SK-N-SH (cell line): ENCODE data around the gene COL21A1. TPM values are rescaled to one million over a fixed set of nuclear protein-coding genes. Genes with fewer than 3 reads are reported as not detected.

Source experiments
- CTCF ChIA-PET: fragments of 300-600, 350-600 bp; formaldehyde crosslinking; extraction: SDS; loops from one replicate; lab custom pipeline; 2021; lab: Yijun Ruan, JAX
- POLR2A ChIA-PET: fragments of 350-600 bp; sonication (Branson Sonifier 250); formaldehyde crosslinking; extraction: SDS; loops from one replicate; lab custom pipeline; 2020; ENCODE audit warnings: antibody characterized with exemption, inconsistent platforms; lab: Yijun Ruan, JAX
- DNase-seq: peaks from one replicate; pipeline ENCODE4 v3.0.0; 2012
- H2AFZ ChIP-seq: fragments of 200-600 bp; sonication (generic); 2 replicates; pipeline ENCODE4 v1.8.1; 2016; ENCODE audit warnings: antibody characterized with exemption, mild to moderate bottlenecking, low read depth
- H3F3A ChIP-seq: fragments of 200-600 bp; sonication (generic); replicated peaks from 2 replicates; pipeline ENCODE3; 2016; ENCODE audit warnings: antibody characterized with exemption, mild to moderate bottlenecking; ENCODE audit not compliant: insufficient read depth
- H3K27ac ChIP-seq, 2 experiments: fragments of 200-500 bp in 1 of 2; fragments of 200-600 bp in 1 of 2; sonication (Bioruptor generic) in 1 of 2; sonication (generic), shearing (Covaris generic) in 1 of 2; 2 replicates each; pipeline versions ENCODE4 v1.5.1 to v1.6.1; 2014 to 2016; ENCODE audit warnings: low read depth in 2 of 2, inconsistent platforms in 1 of 2, low read length in 1 of 2, mild to moderate bottlenecking in 1 of 2, mixed read lengths in 1 of 2
- H3K27me3 ChIP-seq: fragments of 200-600 bp; sonication (generic), shearing (Covaris generic); 2 replicates; pipeline ENCODE4 v1.6.1; 2016; ENCODE audit warnings: mixed run types; ENCODE audit not compliant: insufficient read depth
- H3K36me3 ChIP-seq, 2 experiments: fragments of 200-500 bp in 1 of 2; fragments of 200-600 bp in 1 of 2; sonication (Bioruptor generic) in 1 of 2; sonication (generic) in 1 of 2; replicated peaks in 1 of 2; 2 replicates each; pipeline versions ENCODE3 to v1.5.1; 2014 to 2016; ENCODE audit warnings: low read length in 1 of 2, mild to moderate bottlenecking in 1 of 2; ENCODE audit not compliant: insufficient read depth in 2 of 2, control insufficient read depth in 1 of 2
- H3K4me1 ChIP-seq, 2 experiments: fragments of 200-500 bp in 1 of 2; fragments of 200-600 bp in 1 of 2; sonication (Bioruptor generic) in 1 of 2; sonication (generic), shearing (Covaris generic) in 1 of 2; 2 replicates each; pipeline versions ENCODE4 v1.5.1 to v1.6.1; 2014 to 2016; ENCODE audit warnings: low read depth in 1 of 2, low read length in 1 of 2, mixed run types in 1 of 2; ENCODE audit not compliant: insufficient read depth in 2 of 2, control insufficient read depth in 1 of 2
- H3K4me2 ChIP-seq: fragments of 200-600 bp; sonication (generic), shearing (Covaris generic); 2 replicates; pipeline ENCODE4 v1.6.1; 2017; ENCODE audit warnings: mixed run types
- H3K4me3 ChIP-seq, 2 experiments: fragments of 200-500 bp in 1 of 2; fragments of 200-600 bp in 1 of 2; sonication (Bioruptor generic) in 1 of 2; sonication (generic), shearing (Covaris generic) in 1 of 2; 2 replicates each; pipeline versions ENCODE4 v1.5.1 to v1.8.1; 2014 to 2016; ENCODE audit warnings: low read depth in 2 of 2, inconsistent platforms in 1 of 2, low read length in 1 of 2, mild to moderate bottlenecking in 1 of 2, mixed read lengths in 1 of 2, moderate library complexity in 1 of 2
- H3K79me2 ChIP-seq: fragments of 200-600 bp; sonication (generic); 2 replicates; pipeline ENCODE4 v1.8.1; 2017; ENCODE audit warnings: mild to moderate bottlenecking; ENCODE audit not compliant: insufficient read depth
- H3K9ac ChIP-seq: fragments of 200-600 bp; sonication (generic); 2 replicates; pipeline ENCODE4 v1.6.1; 2017; ENCODE audit warnings: mixed run types
- H3K9me2 ChIP-seq: fragments of 200-600 bp; sonication (generic); 2 replicates; pipeline ENCODE4 v1.6.1; 2017; ENCODE audit warnings: mixed run types
- H3K9me3 ChIP-seq: fragments of 200-600 bp; sonication (generic); 2 replicates; pipeline ENCODE4 v1.6.1; 2017; ENCODE audit warnings: mixed run types, mild to moderate bottlenecking, moderate library complexity
- H4K20me1 ChIP-seq: fragments of 200-600 bp; sonication (generic); 2 replicates; pipeline ENCODE4 v1.6.1; 2017; ENCODE audit warnings: mild to moderate bottlenecking, mixed run types; ENCODE audit not compliant: insufficient read depth
- EZH2phosphoT487 ChIP-seq: fragments of 200-600 bp; sonication (generic); IDR thresholded peaks from 2 replicates; pipeline ENCODE4 v1.6.1; 2017; ENCODE audit warnings: low read depth, mixed run types, mild to moderate bottlenecking, antibody characterized with exemption, moderate library complexity, borderline replicate concordance
- FOSL2 ChIP-seq: IDR thresholded peaks from 2 replicates; pipeline ENCODE4 v1.4.0; 2012; ENCODE audit warnings: low read depth, mild to moderate bottlenecking, moderate library complexity, borderline replicate concordance
- FOXJ3 ChIP-seq: sonication (generic); formaldehyde crosslinking; IDR thresholded peaks from 2 replicates; pipeline ENCODE4 v1.5.1; 2020; ENCODE audit warnings: mild to moderate bottlenecking, missing genetic modification reagents
- GABPA ChIP-seq: IDR thresholded peaks from 2 replicates; pipeline ENCODE4 v1.4.0; 2012; ENCODE audit warnings: low read depth, mild to moderate bottlenecking
- GATA2 ChIP-seq: sonication (generic); formaldehyde crosslinking; IDR thresholded peaks from 2 replicates; pipeline ENCODE4 v1.5.0; 2020; ENCODE audit warnings: mild to moderate bottlenecking, missing genetic modification reagents
- JUND ChIP-seq: IDR thresholded peaks from 2 replicates; pipeline ENCODE4 v1.4.0; 2012
- MXI1 ChIP-seq: IDR thresholded peaks from 2 replicates; pipeline ENCODE4 v1.6.1; 2012; ENCODE audit warnings: mild to moderate bottlenecking, low read depth, low read length, improper control_type of control experiment
- NFIC ChIP-seq: IDR thresholded peaks from 2 replicates; pipeline ENCODE4 v1.4.0; 2012; ENCODE audit warnings: borderline replicate concordance
- POLR2AphosphoS5 ChIP-seq: IDR thresholded peaks from 2 replicates; pipeline ENCODE4 v1.6.1; 2012; ENCODE audit warnings: low read depth, low read length
- RAD21 ChIP-seq: IDR thresholded peaks from 2 replicates; pipeline ENCODE4 v1.6.1; 2012; ENCODE audit warnings: mild to moderate bottlenecking, low read length
- SMC3 ChIP-seq: IDR thresholded peaks from 2 replicates; pipeline ENCODE4 v1.6.1; 2012; ENCODE audit warnings: low read depth, low read length, improper control_type of control experiment
- TAF1 ChIP-seq: IDR thresholded peaks from 2 replicates; pipeline ENCODE4 v1.6.1; 2012; ENCODE audit warnings: low read depth, mild to moderate bottlenecking, low read length, moderate library complexity, borderline replicate concordance
- TCF12 ChIP-seq: IDR thresholded peaks from 2 replicates; pipeline ENCODE4 v1.4.0; 2012
- TEAD4 ChIP-seq: IDR thresholded peaks from 2 replicates; pipeline ENCODE4 v1.4.0; 2012; ENCODE audit warnings: mild to moderate bottlenecking, borderline replicate concordance; ENCODE audit not compliant: insufficient read depth
- YY1 ChIP-seq: IDR thresholded peaks from 2 replicates; pipeline ENCODE4 v1.4.0; 2012; ENCODE audit warnings: low read depth, mild to moderate bottlenecking
- WGBS: methylation state at CpG from one replicate; pipeline ENCODE4 v1.1.6; 2017; ENCODE audit warnings: low lambda C conversion rate; 5-methylcytosine and 5-hydroxymethylcytosine counted together
- polyA plus RNA-seq, 3 experiments: library from polyadenylated mRNA; depleted of rRNA; stranded (reverse); fragments of >200 nt; gene quantifications; 2 replicates each; pipeline ENCODE4 v1.2.3, GENCODE V29; 2012
- TF ChIP-seq, protein P1 (sequence below): IDR thresholded peaks from 2 replicates; pipeline ENCODE4 v1.4.0; 2012; ENCODE audit warnings: low read depth, borderline replicate concordance
- TF ChIP-seq, protein P2 (sequence below): IDR thresholded peaks from 2 replicates; pipeline ENCODE4; 2012
- TF ChIP-seq, protein P3 (sequence below): fragments of 150-350 bp; IDR thresholded peaks from 2 replicates; pipeline ENCODE4 v1.6.1; 2016; ENCODE audit warnings: mild to moderate bottlenecking, low read depth, low read length
- TF ChIP-seq, protein P4 (sequence below): IDR thresholded peaks from 2 replicates; pipeline ENCODE4 v1.4.0; 2012; ENCODE audit warnings: low read depth, borderline replicate concordance
- TF ChIP-seq, protein P5 (sequence below): IDR thresholded peaks from 2 replicates; pipeline ENCODE4 v1.6.1; 2012; ENCODE audit warnings: mild to moderate bottlenecking, low read depth, low read length, moderate library complexity

The COL21A1 gene
- polyA plus RNA-seq, 1 of the 3 experiments (the other 2 are of a cell fraction), result 0.07 TPM

DNA sequence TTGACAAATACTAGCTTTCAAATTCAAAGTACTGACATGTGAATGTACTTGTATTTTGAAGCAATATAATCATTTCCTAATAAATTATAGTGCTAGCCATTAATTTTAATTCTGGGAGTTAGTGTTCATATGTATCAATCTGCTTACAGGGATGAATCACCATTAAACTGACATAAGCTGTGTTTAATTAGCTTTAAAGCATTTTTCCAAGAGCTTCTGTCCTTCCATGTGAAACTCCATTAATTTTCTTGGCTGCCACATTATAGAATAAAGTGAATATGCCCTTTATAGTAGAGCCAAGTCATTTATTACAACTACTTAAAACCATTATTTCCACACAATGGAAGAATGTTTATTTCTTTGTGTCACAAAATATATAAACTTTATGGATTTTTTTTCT, 150.8 kb downstream of the COL21A1 start:
- no peaks in the 10 kb centered on the region for H3K9me2 ChIP-seq
- no peaks in the 10 kb centered on the region for H3K36me3 ChIP-seq
- peaks cover 26% of the 10 kb centered on the region for H3F3A ChIP-seq
- H3K27me3 ChIP-seq, result no peaks in the 10 kb centered on the region
- ChIA-PET CTCF (no interaction called here), POLR2A (interaction anchor here (0.7 kb wide), 1 partner anchor 1783 kb away, joined by 3 read pairs; no protein-coding TSS in a partner anchor)
- peaks cover 0 to 26% of the 10 kb centered on the region in 2 experiments; a peak in 1 of 4 replicates for H3K4me1 ChIP-seq
- H4K20me1 ChIP-seq, result no peaks in the 10 kb centered on the region
- H2AFZ ChIP-seq, result no peak overlapping the region
- no peaks in the 10 kb centered on the region for H3K9me3 ChIP-seq
- H3K9ac ChIP-seq, result no peak overlapping the region
- no peak overlapping the region for H3K4me3 ChIP-seq
- no peak overlapping the region for H3K27ac ChIP-seq
- no peak for TF ChIP-seq TEAD4
- TF ChIP-seq NFIC, result no peak
- TF ChIP-seq FOSL2, result no peak
- no peak for TF ChIP-seq GATA2 (CRISPR knock-in tag)
- TF ChIP-seq FOXJ3, result no peak
- no peak for DNase-seq
- H3K79me2 ChIP-seq, result no peaks in the 10 kb centered on the region
- no peak overlapping the region for H3K4me2 ChIP-seq

DNA sequence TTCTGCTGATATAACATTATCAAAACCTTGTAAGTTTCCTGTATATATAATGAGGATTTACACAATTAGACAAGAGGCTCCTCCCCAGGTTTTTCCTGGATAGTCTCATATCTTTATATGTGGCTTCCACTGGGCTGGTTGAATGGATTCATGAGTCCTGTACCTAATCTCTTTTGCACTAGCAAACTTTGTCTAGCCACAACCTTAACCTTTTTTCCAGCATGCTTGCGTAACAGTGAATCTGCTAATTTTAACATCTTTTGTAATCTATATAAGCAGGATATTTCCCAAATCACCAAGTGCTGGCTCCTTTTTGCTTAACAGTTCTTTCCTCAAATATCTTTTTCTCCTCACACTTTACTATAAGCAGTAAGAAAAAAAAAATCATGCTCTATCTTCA, 153.6 kb downstream of the COL21A1 start:
- Histone ChIP-seq H3K9ac (no peak overlapping the region), H4K20me1 (no peaks in the 10 kb centered on the region), H3K79me2 (no peaks in the 10 kb centered on the region), H3K9me2 (no peaks in the 10 kb centered on the region), H3K4me2 (no peak overlapping the region), H3K27ac (no peak overlapping the region), H3K27me3 (no peaks in the 10 kb centered on the region), H3K9me3 (no peaks in the 10 kb centered on the region), H3K4me1 (peaks cover 0 to 23% of the 10 kb centered on the region in 2 experiments; a peak in 1 of 4 replicates), H3K4me3 (no peak overlapping the region), H3F3A (peaks cover 6% of the 10 kb centered on the region), H3K36me3 (no peaks in the 10 kb centered on the region), H2AFZ (no peak overlapping the region)
- ChIA-PET CTCF (no interaction called here), POLR2A (no interaction called here)
- DNase-seq, result no peak
- 67% methylated on average over 1 of the region's 1 CpG for WGBS
- no peak for TF ChIP-seq POLR2AphosphoS5
- no peak for TF ChIP-seq TAF1
- no peak for TF ChIP-seq YY1
- TF ChIP-seq FOSL2, result no peak
- TF ChIP-seq, protein P1, sequence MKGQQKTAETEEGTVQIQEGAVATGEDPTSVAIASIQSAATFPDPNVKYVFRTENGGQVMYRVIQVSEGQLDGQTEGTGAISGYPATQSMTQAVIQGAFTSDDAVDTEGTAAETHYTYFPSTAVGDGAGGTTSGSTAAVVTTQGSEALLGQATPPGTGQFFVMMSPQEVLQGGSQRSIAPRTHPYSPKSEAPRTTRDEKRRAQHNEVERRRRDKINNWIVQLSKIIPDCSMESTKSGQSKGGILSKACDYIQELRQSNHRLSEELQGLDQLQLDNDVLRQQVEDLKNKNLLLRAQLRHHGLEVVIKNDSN, result no peak
- TF ChIP-seq, protein P2, sequence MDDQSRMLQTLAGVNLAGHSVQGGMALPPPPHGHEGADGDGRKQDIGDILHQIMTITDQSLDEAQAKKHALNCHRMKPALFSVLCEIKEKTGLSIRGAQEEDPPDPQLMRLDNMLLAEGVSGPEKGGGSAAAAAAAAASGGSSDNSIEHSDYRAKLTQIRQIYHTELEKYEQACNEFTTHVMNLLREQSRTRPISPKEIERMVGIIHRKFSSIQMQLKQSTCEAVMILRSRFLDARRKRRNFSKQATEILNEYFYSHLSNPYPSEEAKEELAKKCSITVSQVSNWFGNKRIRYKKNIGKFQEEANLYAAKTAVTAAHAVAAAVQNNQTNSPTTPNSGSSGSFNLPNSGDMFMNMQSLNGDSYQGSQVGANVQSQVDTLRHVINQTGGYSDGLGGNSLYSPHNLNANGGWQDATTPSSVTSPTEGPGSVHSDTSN, result no peak
- no peak for TF ChIP-seq GABPA
- no peak for TF ChIP-seq EZH2phosphoT487
- TF ChIP-seq, protein P3, sequence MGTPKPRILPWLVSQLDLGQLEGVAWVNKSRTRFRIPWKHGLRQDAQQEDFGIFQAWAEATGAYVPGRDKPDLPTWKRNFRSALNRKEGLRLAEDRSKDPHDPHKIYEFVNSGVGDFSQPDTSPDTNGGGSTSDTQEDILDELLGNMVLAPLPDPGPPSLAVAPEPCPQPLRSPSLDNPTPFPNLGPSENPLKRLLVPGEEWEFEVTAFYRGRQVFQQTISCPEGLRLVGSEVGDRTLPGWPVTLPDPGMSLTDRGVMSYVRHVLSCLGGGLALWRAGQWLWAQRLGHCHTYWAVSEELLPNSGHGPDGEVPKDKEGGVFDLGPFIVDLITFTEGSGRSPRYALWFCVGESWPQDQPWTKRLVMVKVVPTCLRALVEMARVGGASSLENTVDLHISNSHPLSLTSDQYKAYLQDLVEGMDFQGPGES, result no peak
- TF ChIP-seq, protein P4, sequence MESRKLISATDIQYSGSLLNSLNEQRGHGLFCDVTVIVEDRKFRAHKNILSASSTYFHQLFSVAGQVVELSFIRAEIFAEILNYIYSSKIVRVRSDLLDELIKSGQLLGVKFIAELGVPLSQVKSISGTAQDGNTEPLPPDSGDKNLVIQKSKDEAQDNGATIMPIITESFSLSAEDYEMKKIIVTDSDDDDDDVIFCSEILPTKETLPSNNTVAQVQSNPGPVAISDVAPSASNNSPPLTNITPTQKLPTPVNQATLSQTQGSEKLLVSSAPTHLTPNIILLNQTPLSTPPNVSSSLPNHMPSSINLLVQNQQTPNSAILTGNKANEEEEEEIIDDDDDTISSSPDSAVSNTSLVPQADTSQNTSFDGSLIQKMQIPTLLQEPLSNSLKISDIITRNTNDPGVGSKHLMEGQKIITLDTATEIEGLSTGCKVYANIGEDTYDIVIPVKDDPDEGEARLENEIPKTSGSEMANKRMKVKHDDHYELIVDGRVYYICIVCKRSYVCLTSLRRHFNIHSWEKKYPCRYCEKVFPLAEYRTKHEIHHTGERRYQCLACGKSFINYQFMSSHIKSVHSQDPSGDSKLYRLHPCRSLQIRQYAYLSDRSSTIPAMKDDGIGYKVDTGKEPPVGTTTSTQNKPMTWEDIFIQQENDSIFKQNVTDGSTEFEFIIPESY, result no peak
- TF ChIP-seq, protein P5, sequence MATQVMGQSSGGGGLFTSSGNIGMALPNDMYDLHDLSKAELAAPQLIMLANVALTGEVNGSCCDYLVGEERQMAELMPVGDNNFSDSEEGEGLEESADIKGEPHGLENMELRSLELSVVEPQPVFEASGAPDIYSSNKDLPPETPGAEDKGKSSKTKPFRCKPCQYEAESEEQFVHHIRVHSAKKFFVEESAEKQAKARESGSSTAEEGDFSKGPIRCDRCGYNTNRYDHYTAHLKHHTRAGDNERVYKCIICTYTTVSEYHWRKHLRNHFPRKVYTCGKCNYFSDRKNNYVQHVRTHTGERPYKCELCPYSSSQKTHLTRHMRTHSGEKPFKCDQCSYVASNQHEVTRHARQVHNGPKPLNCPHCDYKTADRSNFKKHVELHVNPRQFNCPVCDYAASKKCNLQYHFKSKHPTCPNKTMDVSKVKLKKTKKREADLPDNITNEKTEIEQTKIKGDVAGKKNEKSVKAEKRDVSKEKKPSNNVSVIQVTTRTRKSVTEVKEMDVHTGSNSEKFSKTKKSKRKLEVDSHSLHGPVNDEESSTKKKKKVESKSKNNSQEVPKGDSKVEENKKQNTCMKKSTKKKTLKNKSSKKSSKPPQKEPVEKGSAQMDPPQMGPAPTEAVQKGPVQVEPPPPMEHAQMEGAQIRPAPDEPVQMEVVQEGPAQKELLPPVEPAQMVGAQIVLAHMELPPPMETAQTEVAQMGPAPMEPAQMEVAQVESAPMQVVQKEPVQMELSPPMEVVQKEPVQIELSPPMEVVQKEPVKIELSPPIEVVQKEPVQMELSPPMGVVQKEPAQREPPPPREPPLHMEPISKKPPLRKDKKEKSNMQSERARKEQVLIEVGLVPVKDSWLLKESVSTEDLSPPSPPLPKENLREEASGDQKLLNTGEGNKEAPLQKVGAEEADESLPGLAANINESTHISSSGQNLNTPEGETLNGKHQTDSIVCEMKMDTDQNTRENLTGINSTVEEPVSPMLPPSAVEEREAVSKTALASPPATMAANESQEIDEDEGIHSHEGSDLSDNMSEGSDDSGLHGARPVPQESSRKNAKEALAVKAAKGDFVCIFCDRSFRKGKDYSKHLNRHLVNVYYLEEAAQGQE, result no peak
- no peak for TF ChIP-seq MXI1
- no peak for TF ChIP-seq JUND
- no peak for TF ChIP-seq FOXJ3
- TF ChIP-seq SMC3, result no peak
- TF ChIP-seq RAD21, result no peak
- no peak for TF ChIP-seq TCF12
